K562 (cell line): Measurements from ENCODE around the gene INSIG1. TPM values are rescaled to one million over a fixed set of nuclear protein-coding genes. Genes with fewer than 3 reads are reported as not detected.

Source experiments
- ATAC-seq: fragments of 200-7000 bp; cut with Tn5 transposase; 3 replicates; pipeline ENCODE4 v1.9.1; 2020; ENCODE audit warnings: moderate library complexity
- BruUV-seq: library from RNA; stranded (reverse); fragments of 400-500 nt; replicated peaks from 2 replicates; lab custom pipeline; 2021; lab: Mats Ljungman, UMichigan
- CTCF ChIA-PET: fragments of 300-600 bp; formaldehyde crosslinking; extraction: SDS; loops from one replicate; lab custom pipeline; 2021; ENCODE audit warnings: low intra/inter-chr PET ratio; lab: Yijun Ruan, JAX
- POLR2A ChIA-PET: fragments of 300-600, 350-650 bp; sonication (Branson Sonifier 250); formaldehyde crosslinking; extraction: SDS; loops from one replicate; lab custom pipeline; 2021; ENCODE audit warnings: antibody characterized with exemption, inconsistent platforms; lab: Yijun Ruan, JAX
- DNase-seq, 4 experiments: peaks; one replicate each; pipeline versions ENCODE4 v3.0.0 to v3.0.0-alpha.2; 2011 to 2018; ENCODE audit warnings: low spot score in 3 of 4, mixed read lengths in 3 of 4; ENCODE audit errors: extremely low read depth in 1 of 4
- FAIRE-seq: peaks from 2 replicates; lab custom pipeline; 2011; peaks lifted over from hg19 to GRCh38; lab: Jason Lieb, UNC
- H2AFZ ChIP-seq: 2 replicates; pipeline ENCODE4 v1.6.0; 2011; ENCODE audit warnings: low read depth, low read length, control low read depth, inconsistent platforms
- H3K27ac ChIP-seq: fragments of 200-600 bp; 3 replicates; pipeline ENCODE4 v1.8.0; 2011; ENCODE audit warnings: low read depth, mild to moderate bottlenecking, control low read depth, inconsistent platforms, low read length, moderate library complexity, mixed read lengths; ENCODE audit errors: extremely low read depth
- H3K27me3 ChIP-seq, 2 experiments: fragments of 300-600 bp in 1 of 2; 2 replicates in 1 of 2; 3 replicates in 1 of 2; pipeline versions ENCODE4 v1.6.0 to v1.8.0; 2011; ENCODE audit warnings: inconsistent platforms in 2 of 2, low read length in 2 of 2, mild to moderate bottlenecking in 1 of 2, mixed read lengths in 1 of 2, moderate library complexity in 1 of 2; ENCODE audit not compliant: control insufficient read depth in 2 of 2, insufficient read depth in 2 of 2
- H3K36me3 ChIP-seq: fragments of 300-600 bp; 3 replicates; pipeline ENCODE4 v1.8.0; 2011; ENCODE audit warnings: mild to moderate bottlenecking, low read length, inconsistent platforms; ENCODE audit not compliant: control insufficient read depth, insufficient read depth
- H3K4me1 ChIP-seq, 2 experiments: fragments of 200-600 bp in 1 of 2; replicated peaks in 1 of 2; 2 replicates in 1 of 2; 3 replicates in 1 of 2; pipeline versions ENCODE4 v1.5.1 to v1.8.0; 2011; ENCODE audit warnings: inconsistent platforms in 2 of 2, low read length in 2 of 2, mild to moderate bottlenecking in 1 of 2, mixed read lengths in 1 of 2, moderate library complexity in 1 of 2; ENCODE audit not compliant: control insufficient read depth in 2 of 2, insufficient read depth in 2 of 2
- H3K4me2 ChIP-seq: 2 replicates; pipeline ENCODE4 v1.6.1; 2011; ENCODE audit warnings: low read length, control low read depth, inconsistent platforms, mixed read lengths; ENCODE audit not compliant: insufficient read depth
- H3K4me3 ChIP-seq: fragments of 200-600 bp; sonication (generic), shearing (Covaris generic); 2 replicates; pipeline ENCODE4 v1.5.1; 2016; ENCODE audit warnings: control low read depth, inconsistent platforms
- H3K79me2 ChIP-seq: fragments of 200-600 bp; 3 replicates; pipeline ENCODE4 v1.8.0; 2011; ENCODE audit warnings: low read length, inconsistent platforms; ENCODE audit not compliant: control insufficient read depth, insufficient read depth
- H3K9ac ChIP-seq, 2 experiments: 2 replicates each; pipeline versions ENCODE4 v1.6.0 to v1.6.1; 2011; ENCODE audit warnings: low read depth in 2 of 2, low read length in 2 of 2, control low read depth in 1 of 2, inconsistent platforms in 1 of 2, mild to moderate bottlenecking in 1 of 2, mixed read lengths in 1 of 2; ENCODE audit not compliant: insufficient read depth in 1 of 2
- H3K9me1 ChIP-seq: one replicate; pipeline ENCODE4 v1.6.0; 2011; ENCODE audit warnings: inconsistent platforms, mild to moderate bottlenecking, low read length, moderate library complexity; ENCODE audit not compliant: control insufficient read depth, insufficient read depth
- H3K9me3 ChIP-seq: replicated peaks from 2 replicates; pipeline ENCODE4 v1.5.1; 2011; ENCODE audit warnings: low read depth, low read length, inconsistent platforms; ENCODE audit not compliant: control insufficient read depth, insufficient read depth
- H4K20me1 ChIP-seq: replicated peaks from 2 replicates; pipeline ENCODE4 v1.6.1; 2011; ENCODE audit warnings: low read length, inconsistent platforms, mixed read lengths; ENCODE audit not compliant: control insufficient read depth, insufficient read depth
- CC2D1A ChIP-seq: fragments of 450-650 bp; IDR thresholded peaks from 2 replicates; pipeline ENCODE4 v1.6.1; 2017; ENCODE audit warnings: mild to moderate bottlenecking
- CHD7 ChIP-seq: fragments of 200-600 bp; sonication (generic); IDR thresholded peaks from one replicate; pipeline ENCODE4 v1.6.1; 2012; ENCODE audit warnings: mild to moderate bottlenecking, low read depth, low read length, inconsistent platforms
- CREB5 ChIP-seq: fragments of 250-450 bp; sonication (Bioruptor Pico); IDR thresholded peaks from 2 replicates; pipeline ENCODE4 v1.5.0; 2020; ENCODE audit warnings: mild to moderate bottlenecking
- FOXO4 ChIP-seq: fragments of 450-650 bp; formaldehyde crosslinking; IDR thresholded peaks from 2 replicates; pipeline ENCODE4 v1.4.0; 2020; ENCODE audit warnings: mild to moderate bottlenecking, moderate library complexity
- MYC ChIP-seq, 2 experiments: fragments of 250-450 bp in 1 of 2; sonication (Bioruptor Pico) in 1 of 2; IDR thresholded peaks; 2 replicates each; pipeline versions ENCODE4 v1.5.1 to v1.6.1; 2012 to 2021; ENCODE audit warnings: low read depth in 2 of 2, borderline replicate concordance in 1 of 2, improper control_type of control experiment in 1 of 2, low read length in 1 of 2, mild to moderate bottlenecking in 1 of 2, moderate library complexity in 1 of 2
- NFIC ChIP-seq: fragments of 450-650 bp; IDR thresholded peaks from 2 replicates; pipeline ENCODE4 v1.6.1; 2017; ENCODE audit warnings: mild to moderate bottlenecking, inconsistent platforms
- OTX1 ChIP-seq: fragments of 450-650 bp; formaldehyde crosslinking; IDR thresholded peaks from 2 replicates; pipeline ENCODE4 v1.4.0; 2022; ENCODE audit warnings: mild to moderate bottlenecking
- SMAD3 ChIP-seq: fragments of 450-650 bp; formaldehyde crosslinking; conservative IDR thresholded peaks from 2 replicates; pipeline ENCODE4 v1.4.0; 2020; ENCODE audit warnings: mild to moderate bottlenecking
- WGBS: fragments of 100-300 bp; shearing (Covaris generic); methylation state at CpG from one replicate; pipeline ENCODE4 v1.1.6; 2016; ENCODE audit warnings: low coverage, mixed read lengths; ENCODE audit not compliant: insufficient coverage; ENCODE audit errors: missing lambda C conversion rate; 5-methylcytosine and 5-hydroxymethylcytosine counted together
- in situ Hi-C: fragments of 300-500 bp; cut with MboI; formaldehyde crosslinking; loops from 4 replicates; pipeline ENCODE4 v1.15.0; 2018; ENCODE audit warnings: inconsistent platforms, mixed read lengths
- intact Hi-C: fragments of 100-400 bp; cut with micrococcal nuclease; formaldehyde crosslinking; loops from 2 replicates; pipeline ENCODE4 v1.14.2; 2022
- polyA plus RNA-seq, 8 experiments: library from polyadenylated mRNA; depleted of rRNA in 4 of 8; stranded (reverse) in 5 of 8; unstranded in 3 of 8; fragments of >200 nt; fragmentation: Nextera tagmentation in 2 of 8; fragmentation: Illumina TruSeq in 1 of 8; extraction: Ambion mirVana in 2 of 8; extraction: Trizol in 1 of 8; gene quantifications; 2 replicates each; pipeline versions ENCODE4 v1.2.1 to v1.2.3, GENCODE V29; 2011 to 2014; ENCODE audit warnings: inconsistent platforms in 1 of 8, missing spikeins in 1 of 8
- total RNA-seq, 7 experiments: library from RNA; depleted of rRNA in 6 of 7; stranded (reverse); fragments of >200 nt in 6 of 7; fragmentation: Illumina TruSeq in 2 of 7; extraction: Trizol in 2 of 7; gene quantifications; 2 replicates each; pipeline versions ENCODE4 v1.2.1 to v1.2.3, GENCODE V29; 2011 to 2021; ENCODE audit warnings: low replicate concordance in 1 of 7

The INSIG1 gene
- total and polyA plus RNA-seq, 9 of the 15 experiments (the other 6 are each of a cell fraction or from before 2014, with no cell fraction given) = 57.1 to 787 (median 238) TPM

GRCh38 chr7:155254018-155254417 is 43.7 kb upstream of the INSIG1 start:
- ChIA-PET POLR2A (interaction anchor here (1.9 kb wide), 2 partner anchors 8 to 10 kb away, joined by 5 to 7 read pairs; no protein-coding TSS in a partner anchor), CTCF (no interaction called here)
- in situ Hi-C loops = no loop called here
- intact Hi-C loops = no loop called here
- H2AFZ ChIP-seq = no peak overlapping the region
- H3K4me2 ChIP-seq = no peak overlapping the region
- H3K9ac ChIP-seq = no peak overlapping the region
- no peak overlapping the region for H3K4me3 ChIP-seq
- no peaks in the 10 kb centered on the region for H3K9me3 ChIP-seq
- DNase-seq (no peak), ATAC-seq (no peak), FAIRE-seq (no peak)
- BruUV-seq = no TSS peak
- H3K36me3 ChIP-seq = no peaks in the 10 kb centered on the region
- H4K20me1 ChIP-seq = no peaks in the 10 kb centered on the region; the same call in 1 of the 2 replicates
- H3K27me3 ChIP-seq = peaks cover 80 to 88% of the 10 kb centered on the region in 2 experiments
- peaks cover 0 to 11% of the 10 kb centered on the region in 2 experiments; a peak in 3 of 5 replicates for H3K4me1 ChIP-seq
- 4% methylated on average over 8 of the region's 8 CpGs for WGBS
- H3K9me1 ChIP-seq = no peaks in the 10 kb centered on the region
- no peaks in the 10 kb centered on the region for H3K79me2 ChIP-seq
- H3K27ac ChIP-seq = no peak overlapping the region
- no peak for TF ChIP-seq FOXO4 (CRISPR knock-in tag)
- no peak for TF ChIP-seq CHD7
- no peak for TF ChIP-seq CREB5 (CRISPR knock-in tag)
- no peak for TF ChIP-seq CC2D1A
- no peak for TF ChIP-seq OTX1 (CRISPR knock-in tag)
- no peak for TF ChIP-seq NFIC
- TF ChIP-seq MYC (IDR thresholded peaks at IDR 0.05; ENCODE audit: low read depth, low read length) = no peak
- TF ChIP-seq MYC (CRISPR knock-in tag; IDR thresholded peaks at IDR 0.05; ENCODE audit: borderline replicate concordance, low read depth) = no peak
- no peak for TF ChIP-seq SMAD3 (CRISPR knock-in tag)
